CD4-positive, alpha-beta T cell treated with Interferon alpha-2 for 1 hour (primary cell): ENCODE results near the gene SPPL2A.

ENCODE experiments used
- DNase-seq, 2 donors: peaks; one replicate each; pipeline ENCODE4 v3.0.0-alpha.2; 2020 to 2022

SPPL2A gene

DNA sequence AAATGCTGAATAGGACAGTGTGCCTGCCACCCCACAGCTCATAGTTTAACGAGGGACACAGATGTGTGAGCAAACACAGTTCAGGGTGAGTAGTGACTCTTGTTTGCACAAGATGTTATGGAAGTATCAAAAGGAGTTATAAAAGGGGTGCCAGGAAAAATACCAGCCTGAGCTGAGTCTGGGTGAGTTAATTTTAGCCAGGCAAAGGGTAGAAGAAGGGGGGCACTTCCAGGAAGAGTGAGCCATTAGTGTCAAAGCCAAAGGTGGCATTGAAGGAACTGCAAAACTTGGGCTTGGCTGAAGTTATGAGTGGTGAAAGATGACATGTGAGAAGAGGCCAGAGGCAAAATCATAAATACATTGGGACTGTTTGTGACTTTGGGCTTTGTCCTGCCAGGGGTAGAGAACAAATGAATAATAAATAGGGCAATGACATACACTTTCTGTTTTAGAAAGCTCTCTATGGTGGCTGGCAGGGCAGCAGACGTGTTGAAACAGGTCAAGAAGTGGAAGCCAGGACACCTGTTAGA is 1.9 kb upstream of the SPPL2A start:
- DNase-seq: no peak

DNA sequence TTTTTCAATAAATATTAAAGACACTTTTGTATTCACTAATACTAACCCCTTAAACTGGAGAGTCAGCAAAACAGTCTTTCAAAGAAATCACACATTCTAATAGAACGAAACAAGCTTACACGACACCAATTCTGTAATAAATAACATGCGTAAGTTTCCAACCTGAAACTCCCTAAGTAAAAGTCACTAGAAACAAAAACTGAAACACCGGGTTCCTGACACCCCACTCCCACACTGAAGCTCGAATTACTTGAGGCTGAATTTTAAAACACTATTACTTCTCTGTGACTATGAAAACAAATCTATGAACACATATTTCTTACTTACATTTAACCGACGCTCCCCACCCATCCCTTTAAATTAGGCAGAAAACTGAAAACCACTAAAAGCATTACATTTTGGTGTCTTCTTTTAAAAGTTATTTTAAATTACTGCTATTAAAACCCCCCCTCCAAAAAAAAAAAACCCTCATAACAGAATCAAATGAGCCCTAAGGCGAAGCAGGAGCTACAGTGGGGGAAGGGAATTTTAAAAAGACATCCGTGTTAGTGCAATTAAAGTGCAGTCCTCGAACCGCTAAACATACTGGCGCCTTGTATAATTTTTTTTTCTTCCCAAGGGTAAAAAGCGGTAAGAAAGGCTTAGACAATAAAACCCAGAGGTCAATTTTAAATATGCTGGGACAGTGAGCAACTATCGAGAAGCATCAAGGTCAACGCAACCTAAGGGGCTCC is 878 bp downstream of the SPPL2A start:
- peak; percentile 20 to 73 for DNase-seq

DNA sequence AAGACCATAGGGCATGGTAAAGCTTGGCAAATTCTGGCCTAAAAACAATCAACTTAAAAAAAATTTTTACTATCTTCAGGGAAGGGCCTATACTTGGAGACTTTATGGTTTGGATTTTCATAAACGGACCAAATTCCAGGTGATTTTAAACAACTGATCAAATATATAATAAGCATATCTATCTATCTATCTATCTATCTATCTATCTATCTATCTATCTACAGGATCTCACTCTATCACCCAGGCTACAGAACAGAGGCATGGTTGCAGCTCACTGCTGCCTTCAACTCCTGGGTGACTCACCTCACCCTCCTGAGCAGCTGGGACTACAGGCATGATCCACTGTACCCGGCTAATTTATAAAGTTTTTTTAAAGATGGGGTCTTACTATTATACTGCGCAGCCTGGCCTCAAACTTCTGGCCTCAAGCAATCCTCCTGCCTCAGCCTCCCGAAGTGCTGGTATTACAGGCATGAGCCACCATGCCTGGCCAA is 6.7 kb downstream of the SPPL2A start:
- no peak for DNase-seq

DNA sequence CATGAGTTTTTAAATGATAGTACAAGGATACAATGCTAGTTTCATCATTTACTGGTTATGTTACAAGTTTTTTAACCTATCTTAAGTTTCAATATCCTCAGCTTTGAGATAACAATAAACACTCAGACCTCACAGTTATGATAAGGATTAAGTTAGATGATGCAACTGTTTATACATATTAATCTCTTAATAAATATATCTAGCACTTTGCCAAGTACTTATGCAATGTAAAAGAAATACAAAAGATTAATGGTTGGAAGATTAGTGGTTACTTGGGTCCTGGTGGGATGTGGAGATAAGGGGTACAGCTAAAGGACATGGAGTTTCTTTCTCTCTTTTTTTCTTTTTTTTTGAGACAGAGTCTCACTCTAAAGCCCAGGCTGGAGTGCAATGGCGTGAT is 12.0 kb downstream of the SPPL2A start:
- DNase-seq: no peak

- peak in 1 of 2 donors; percentile 48 for DNase-seq
Observed at GRCh38 chr15:50751394-50751793, 14.1 kb downstream of the SPPL2A start.

- no peak for DNase-seq
Observed at GRCh38 chr15:50750227-50750705, 15.2 kb downstream of the SPPL2A start.

DNA sequence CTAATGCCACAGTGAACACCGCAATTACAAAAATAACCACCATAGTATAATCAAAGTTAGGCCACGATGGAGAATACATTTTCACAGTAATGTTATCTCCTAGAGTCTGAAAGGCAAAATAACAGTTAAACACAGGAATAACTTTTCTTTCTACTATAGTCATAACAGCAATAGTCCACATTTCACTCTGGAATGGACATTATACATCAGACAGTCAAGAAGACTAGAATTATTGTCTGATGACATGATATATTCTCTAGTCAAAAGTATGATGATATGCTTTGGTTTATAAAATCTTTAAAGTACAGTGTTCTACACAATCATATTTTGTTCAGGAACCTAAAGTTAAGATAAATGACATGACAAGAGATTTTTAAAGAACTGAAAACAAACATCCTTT is 18.0 kb downstream of the SPPL2A start:
- no peak for DNase-seq

- DNase-seq: no peak
Observed at GRCh38 chr15:50744601-50745000, 20.9 kb downstream of the SPPL2A start.

GRCh38 chr15:50740955-50741354 is 24.6 kb downstream of the SPPL2A start:
- no peak for DNase-seq

DNA sequence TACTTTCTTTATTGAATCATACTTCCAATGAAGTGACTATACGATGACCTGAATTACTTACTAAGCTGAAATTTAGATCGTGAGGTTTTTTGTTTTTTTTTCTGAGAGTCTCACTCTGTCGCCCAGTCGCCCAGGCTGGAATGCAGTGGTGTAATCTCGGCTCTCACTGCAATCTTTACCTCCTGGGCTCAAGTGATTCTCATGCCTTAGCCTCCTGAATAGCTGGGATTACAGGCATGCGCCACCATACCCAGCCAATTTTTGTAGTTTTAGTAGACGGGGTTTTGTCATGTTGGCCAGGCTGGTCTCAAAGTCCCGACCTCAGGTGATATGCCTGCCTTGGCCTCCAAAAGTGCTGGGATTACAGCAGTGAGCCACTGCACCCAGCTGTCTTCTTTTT is 28.7 kb downstream of the SPPL2A start:
- no peak for DNase-seq

- DNase-seq: no peak
Observed at GRCh38 chr15:50735156-50735555, 30.4 kb downstream of the SPPL2A start.

DNA sequence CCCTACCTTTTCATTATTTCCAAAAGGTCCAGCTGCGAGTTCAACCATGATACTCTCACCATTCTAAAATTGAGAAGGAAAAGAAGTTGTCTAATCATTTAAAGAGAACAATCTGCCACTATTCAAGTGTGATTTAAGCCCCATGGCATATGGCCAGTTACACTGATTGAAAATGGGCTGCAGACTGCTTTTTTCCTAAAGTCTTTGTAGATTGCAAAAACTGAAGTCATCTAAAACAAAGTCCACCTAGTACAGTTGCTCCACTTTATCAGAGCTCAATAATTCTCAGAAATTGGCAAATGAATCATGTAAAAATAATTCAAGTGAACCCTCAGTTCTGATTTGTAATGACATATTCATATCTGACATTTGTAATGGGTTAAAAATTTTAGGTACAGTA is 39.2 kb downstream of the SPPL2A start:
- DNase-seq: no peak

DNA sequence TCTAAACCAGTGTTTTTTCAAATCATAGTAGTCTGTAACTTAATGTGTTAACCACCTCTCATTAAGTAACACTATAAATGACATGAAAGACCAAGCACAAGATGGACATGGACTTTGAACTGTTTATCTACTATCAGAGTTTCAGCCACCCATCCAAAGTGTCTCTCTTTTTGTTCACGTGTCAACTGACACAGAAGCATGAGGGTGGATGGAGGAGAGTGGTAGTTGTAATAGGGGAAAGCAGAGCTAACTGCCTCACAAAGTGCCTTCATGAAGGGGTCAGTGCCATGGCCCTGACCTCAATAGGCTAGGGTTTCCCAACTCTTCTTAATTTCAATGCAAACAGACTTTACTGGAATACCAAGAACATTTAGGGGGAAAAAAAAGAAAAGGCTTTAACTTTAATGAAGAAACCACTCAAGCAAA is 46.8 kb downstream of the SPPL2A start:
- DNase-seq: no peak

DNA sequence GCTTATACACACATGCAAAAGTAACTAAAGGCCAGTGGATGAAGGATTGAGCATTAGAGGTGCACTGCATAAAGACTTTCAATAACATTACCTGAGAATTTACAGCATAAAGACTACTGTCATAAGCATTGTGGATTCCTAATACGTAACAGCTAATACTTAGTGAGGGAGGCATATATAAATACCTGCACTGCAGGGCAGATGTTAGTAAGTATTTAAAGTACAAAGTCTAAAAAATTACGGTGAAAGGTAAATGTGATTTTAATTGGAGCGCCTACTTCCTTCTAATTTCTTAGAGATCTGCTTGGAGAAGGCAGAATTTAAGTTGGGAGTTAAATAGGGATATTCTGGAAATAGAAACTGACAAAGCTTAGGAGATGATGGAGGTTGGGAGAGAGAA is 53.5 kb downstream of the SPPL2A start:
- DNase-seq: no peak

GRCh38 chr15:50710585-50710984 is 54.9 kb downstream of the SPPL2A start:
- no peak for DNase-seq

DNA sequence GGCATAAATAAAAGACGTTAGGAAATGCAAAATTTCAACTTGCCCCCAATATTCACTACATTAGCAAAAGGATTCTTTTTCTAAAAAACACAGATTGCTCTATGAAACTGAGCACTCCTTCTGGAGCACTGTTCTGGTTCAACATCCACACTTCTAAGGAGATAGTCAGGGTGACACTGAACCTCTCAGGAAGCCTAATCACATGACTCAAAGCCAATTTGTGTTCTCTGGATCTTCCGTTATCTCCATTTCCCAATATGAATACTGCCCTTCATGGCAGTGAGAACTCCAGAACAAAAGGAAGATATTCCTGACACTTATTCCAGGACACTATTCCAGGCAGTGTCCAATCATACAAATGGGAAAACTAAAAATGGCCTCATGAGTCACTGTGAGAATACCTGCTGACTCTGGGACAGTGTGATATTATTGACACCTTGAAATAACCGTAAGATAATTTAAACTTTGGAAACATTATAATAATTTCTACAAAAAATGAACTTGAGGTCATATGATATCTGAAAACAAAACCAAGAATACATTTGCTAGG is 57.6 kb downstream of the SPPL2A start:
- DNase-seq: no peak

DNA sequence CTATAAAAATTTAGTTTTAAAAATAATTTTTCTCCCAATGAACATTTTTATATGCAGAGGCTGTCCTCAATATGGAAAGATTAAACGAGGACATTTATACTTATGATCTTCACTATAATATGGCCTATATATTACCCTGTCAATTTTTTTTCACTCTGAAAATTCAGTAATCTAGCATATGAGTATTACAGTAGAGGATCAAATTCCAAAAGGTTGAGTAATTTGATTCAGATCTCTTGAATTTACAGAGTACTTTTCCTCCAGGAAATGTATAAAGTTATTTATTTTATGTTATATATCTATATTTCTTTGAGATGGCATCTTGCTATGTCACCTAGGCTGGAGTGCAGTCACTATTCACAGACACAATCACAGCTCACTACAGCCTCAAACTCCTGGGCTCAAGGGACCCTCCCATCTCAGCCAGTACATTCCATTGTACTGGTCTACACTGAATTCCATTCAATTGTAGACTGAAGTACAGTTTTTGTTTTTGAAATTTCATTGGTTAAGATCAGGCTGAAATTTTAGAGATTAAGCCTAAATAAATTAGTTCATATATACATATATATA is 62.7 kb downstream of the SPPL2A start:
- no peak for DNase-seq

- no peak for DNase-seq
Observed at GRCh38 chr15:50698101-50698500, 67.4 kb downstream of the SPPL2A start.

DNA sequence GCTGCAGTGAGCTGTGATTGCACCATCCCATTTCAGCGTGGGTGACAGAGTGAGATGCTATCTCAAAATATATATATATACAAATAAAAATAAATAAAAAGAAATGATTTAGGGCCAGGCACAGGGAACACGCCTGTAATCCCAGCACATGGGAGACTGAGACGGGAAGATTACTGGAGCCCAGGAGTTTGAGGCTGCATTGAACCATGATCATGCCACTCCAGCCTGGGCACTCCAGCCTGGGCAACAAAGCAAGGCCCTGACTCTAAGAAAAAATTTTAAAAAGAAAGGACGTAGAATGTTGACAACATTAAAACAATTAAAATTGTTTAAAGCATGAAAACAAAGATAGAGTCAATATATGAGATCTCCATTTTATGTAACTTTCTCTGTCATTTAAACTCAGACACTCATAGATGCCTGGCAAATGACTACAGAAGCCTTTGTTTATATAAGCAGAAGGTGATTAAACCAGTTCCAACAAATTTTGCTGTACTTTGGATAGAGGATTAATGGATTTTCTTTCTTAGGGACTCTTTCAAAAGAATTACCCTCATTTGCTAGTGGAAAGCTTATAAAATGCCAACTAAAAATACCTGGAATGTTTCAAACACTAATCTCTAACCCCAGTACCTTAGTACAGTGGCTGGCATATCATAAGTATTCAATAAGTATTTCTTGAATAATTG is 68.3 kb downstream of the SPPL2A start:
- no peak for DNase-seq

DNA sequence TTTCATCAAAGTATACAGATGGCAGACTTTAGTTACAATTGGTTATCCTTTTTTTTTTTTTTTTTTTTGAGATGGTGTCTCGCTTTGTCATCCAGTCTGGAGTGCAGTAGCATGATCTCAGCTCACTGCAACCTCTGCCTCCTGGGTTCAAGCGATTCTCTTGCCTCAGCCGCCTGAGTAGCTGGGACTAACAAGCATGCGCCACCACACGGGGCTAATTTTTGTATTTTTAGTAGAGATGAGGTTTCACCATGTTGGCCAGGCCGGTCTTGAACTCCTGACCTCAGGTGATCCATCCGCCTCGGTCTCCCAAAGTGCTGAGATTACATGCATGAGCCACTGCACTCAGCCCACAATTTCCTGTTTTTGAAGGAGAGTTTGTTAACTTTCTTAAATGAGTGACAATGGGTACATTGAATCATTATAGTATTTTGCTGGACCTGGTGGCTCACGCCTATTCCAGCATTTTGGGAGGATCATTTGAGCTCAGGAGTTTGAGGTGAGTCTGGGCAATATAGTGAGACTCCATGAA is 70.8 kb downstream of the SPPL2A start:
- DNase-seq: peak in 1 of 2 donors; percentile 7

GRCh38 chr15:50687302-50687902 is 78.1 kb downstream of the SPPL2A start:
- no peak for DNase-seq

- DNase-seq: peak; percentile 86 to 93
Observed at GRCh38 chr15:50686469-50687301, 78.8 kb downstream of the SPPL2A start, which contains the start of gene TRPM7. TRPM7 (minus strand) TSS chr15:50686797; CDS start chr15:50686533, 264 bp downstream.
